Transverse colon (tissue), 4 donors: ENCODE measurements around the gene NRCAM. TPM values are rescaled to one million over a fixed set of nuclear protein-coding genes. Genes with fewer than 3 reads are reported as not detected.

Source experiments
- DNase-seq: peaks from one replicate; pipeline ENCODE4 v3.0.0-alpha.2; 2019
- H3K27ac ChIP-seq, 4 donors: fragments of 200-600 bp; sonication (generic); 2 replicates each; pipeline ENCODE4 v1.5.1; 2016 to 2018; ENCODE audit warnings: inconsistent platforms in 4 of 4
- H3K27me3 ChIP-seq: fragments of 200-600 bp; sonication (generic); 2 replicates; pipeline ENCODE4 v1.5.1; 2017; ENCODE audit warnings: inconsistent platforms
- H3K36me3 ChIP-seq, 4 donors: fragments of 200-600 bp; sonication (generic); 2 replicates each; pipeline ENCODE4 v1.5.1; 2017 to 2019; ENCODE audit warnings: inconsistent platforms in 4 of 4
- H3K4me1 ChIP-seq, 4 donors: fragments of 200-600 bp; sonication (generic); 2 replicates each; pipeline ENCODE4 v1.5.1; 2017 to 2020; ENCODE audit warnings: inconsistent platforms in 4 of 4
- H3K4me3 ChIP-seq, 4 donors: fragments of 200-600 bp; sonication (generic); 1 replicate in 1 of 4; 2 replicates in 3 of 4; pipeline versions ENCODE4 v1.5.1 to v1.6.1; 2017 to 2019; ENCODE audit warnings: inconsistent platforms in 4 of 4
- H3K9me3 ChIP-seq, 2 donors: fragments of 200-600 bp; sonication (generic); 2 replicates each; pipeline ENCODE4 v1.5.1; 2017 to 2019; ENCODE audit warnings: inconsistent platforms in 2 of 2
- EP300 ChIP-seq: sonication (generic); formaldehyde crosslinking; IDR thresholded peaks from one replicate; pipeline ENCODE4 v1.6.1; 2017; ENCODE audit warnings: antibody characterized with exemption, low read depth
- POLR2A ChIP-seq: fragments of 450-650 bp; IDR thresholded peaks from one replicate; pipeline ENCODE4 v1.6.1; 2016; ENCODE audit warnings: antibody characterized with exemption, mild to moderate bottlenecking, moderate library complexity
- POLR2AphosphoS5 ChIP-seq, 3 donors: sonication (generic); formaldehyde crosslinking; IDR thresholded peaks; one replicate each; pipeline ENCODE4 v1.6.1; 2016; ENCODE audit warnings: antibody characterized with exemption in 3 of 3
- WGBS, 2 donors: methylation state at CpG; one replicate each; pipeline ENCODE4 v1.1.5; 2018; ENCODE audit warnings: low coverage in 1 of 2; 5-methylcytosine and 5-hydroxymethylcytosine counted together
- in situ Hi-C, 4 donors: fragments of 200-750 bp; cut with MboI; loops; one replicate each; pipeline versions ENCODE4 v1.15.0 to v1.15.1; 2017; ENCODE audit warnings: low sequenced_read_pairs in 3 of 4, low pct_ligation_motif_present in 1 of 4, low pct_unique_long_range_greater_than_20kb in 1 of 4
- intact Hi-C: fragments of 100-400 bp; cut with DNase I; formaldehyde crosslinking; loops from one replicate; pipeline ENCODE4 v1.15.1; 2023; ENCODE audit warnings: low total_unique reads
- total RNA-seq, 4 donors: library from RNA; depleted of rRNA; stranded (reverse); fragments of >200 nt; gene quantifications; one replicate each; pipeline ENCODE4 v1.1.0, GENCODE V29; 2016
- TF ChIP-seq, protein P1 (sequence below), 5 experiments: fragments of 200-600 bp in 3 of 5; fragments of 450-650 bp in 2 of 5; sonication (generic) in 3 of 5; IDR thresholded peaks; 1 replicate in 2 of 5; 2 replicates in 3 of 5; pipeline ENCODE4 v1.5.1; 2016 to 2017; ENCODE audit warnings: antibody characterized with exemption in 5 of 5, inconsistent platforms in 3 of 5, mild to moderate bottlenecking in 2 of 5, moderate library complexity in 1 of 5

NRCAM gene
- total RNA-seq, 4 donors from 2014 or later, result 0.60 to 2.5 (median 1.8) TPM

GRCh38 chr7:108224387-108224786, 231.8 kb downstream of the NRCAM start:
- H3K36me3 ChIP-seq, result no peaks in the 10 kb centered on the region
- in situ Hi-C loops, result no loop called here
- H3K27ac ChIP-seq, result no peak overlapping the region
- WGBS, 2 donors, result 86 to 91% methylated on average over 1 of the region's 1 CpG
- intact Hi-C loops, result no loop called here
- H3K27me3 ChIP-seq, result no peaks in the 10 kb centered on the region
- no peaks in the 10 kb centered on the region for H3K9me3 ChIP-seq
- H3K4me3 ChIP-seq, result no peak overlapping the region
- no peak for TF ChIP-seq POLR2A
- TF ChIP-seq EP300, result no peak
- TF ChIP-seq, protein P1, sequence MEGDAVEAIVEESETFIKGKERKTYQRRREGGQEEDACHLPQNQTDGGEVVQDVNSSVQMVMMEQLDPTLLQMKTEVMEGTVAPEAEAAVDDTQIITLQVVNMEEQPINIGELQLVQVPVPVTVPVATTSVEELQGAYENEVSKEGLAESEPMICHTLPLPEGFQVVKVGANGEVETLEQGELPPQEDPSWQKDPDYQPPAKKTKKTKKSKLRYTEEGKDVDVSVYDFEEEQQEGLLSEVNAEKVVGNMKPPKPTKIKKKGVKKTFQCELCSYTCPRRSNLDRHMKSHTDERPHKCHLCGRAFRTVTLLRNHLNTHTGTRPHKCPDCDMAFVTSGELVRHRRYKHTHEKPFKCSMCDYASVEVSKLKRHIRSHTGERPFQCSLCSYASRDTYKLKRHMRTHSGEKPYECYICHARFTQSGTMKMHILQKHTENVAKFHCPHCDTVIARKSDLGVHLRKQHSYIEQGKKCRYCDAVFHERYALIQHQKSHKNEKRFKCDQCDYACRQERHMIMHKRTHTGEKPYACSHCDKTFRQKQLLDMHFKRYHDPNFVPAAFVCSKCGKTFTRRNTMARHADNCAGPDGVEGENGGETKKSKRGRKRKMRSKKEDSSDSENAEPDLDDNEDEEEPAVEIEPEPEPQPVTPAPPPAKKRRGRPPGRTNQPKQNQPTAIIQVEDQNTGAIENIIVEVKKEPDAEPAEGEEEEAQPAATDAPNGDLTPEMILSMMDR (IDR thresholded peaks at IDR 0.05), result no peak
- no peak for TF ChIP-seq POLR2AphosphoS5 (IDR thresholded peaks at IDR 0.05)
- no peak for DNase-seq
- no peaks in the 10 kb centered on the region for H3K4me1 ChIP-seq

GRCh38 chr7:108222236-108222892, 233.9 kb downstream of the NRCAM start:
- Histone ChIP-seq H3K9me3 (no peaks in the 10 kb centered on the region), H3K27ac (no peak overlapping the region), H3K36me3 (no peaks in the 10 kb centered on the region), H3K4me1 (no peaks in the 10 kb centered on the region), H3K27me3 (no peaks in the 10 kb centered on the region), H3K4me3 (no peak overlapping the region)
- DNase-seq, result no peak
- no peak for TF ChIP-seq POLR2AphosphoS5 (IDR thresholded peaks at IDR 0.05)
- no peak for TF ChIP-seq POLR2A
- TF ChIP-seq, protein P1 (IDR thresholded peaks at IDR 0.05), result no peak
- no peak for TF ChIP-seq EP300
- in situ Hi-C loops, result no loop called here
- intact Hi-C loops, result no loop called here
- 74% methylated on average over 2 to 7 of the region's 7 CpGs for WGBS, 2 donors

DNA sequence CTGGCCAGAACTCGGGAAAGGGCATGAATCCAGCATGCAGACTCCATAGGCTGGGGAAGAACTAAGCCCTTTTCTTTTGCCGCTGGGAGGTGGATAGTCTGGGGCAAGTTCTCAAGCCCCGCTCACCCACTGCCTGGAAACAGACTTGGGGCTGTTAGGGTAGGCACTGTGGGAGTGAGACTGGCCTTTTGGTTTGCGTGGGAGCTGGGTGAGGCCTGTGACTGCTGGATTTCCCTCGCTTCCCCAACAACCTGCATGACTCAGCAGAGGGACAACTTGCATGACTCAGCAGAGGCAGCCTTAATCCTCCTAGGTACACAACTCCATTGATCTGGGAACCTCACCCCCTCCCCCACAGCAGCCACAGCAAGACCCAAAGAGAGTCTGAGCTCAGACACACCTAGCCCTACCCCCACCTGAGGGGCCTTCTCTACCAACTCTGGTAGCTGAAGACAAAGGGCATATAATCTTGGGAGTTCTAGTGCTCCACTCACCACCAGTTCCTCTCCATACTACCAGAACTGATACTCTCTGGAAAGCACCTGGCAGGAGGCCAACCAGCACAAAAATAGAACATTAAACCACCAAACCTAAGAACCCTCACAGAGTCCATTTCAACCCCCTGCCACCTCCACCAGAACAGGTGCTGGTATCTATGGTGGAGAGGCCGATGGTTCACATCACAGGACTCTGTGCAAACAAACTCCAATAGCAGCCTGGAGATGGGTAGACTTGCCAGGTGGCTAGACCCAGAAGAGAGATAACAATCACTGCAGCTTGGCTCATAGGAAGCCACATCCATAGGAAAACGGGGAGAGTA, 244.6 kb downstream of the NRCAM start:
- intact Hi-C loops (no loop called here), in situ Hi-C loops (no loop called here)
- DNase-seq, result peak; percentile 25
- Histone ChIP-seq H3K27ac (no peak overlapping the region), H3K4me3 (no peak overlapping the region), H3K27me3 (no peaks in the 10 kb centered on the region), H3K9me3 (no peaks in the 10 kb centered on the region), H3K36me3 (no peaks in the 10 kb centered on the region), H3K4me1 (no peaks in the 10 kb centered on the region)
- 75% methylated on average over 7 of the region's 7 CpGs; no CpG with 5 or more reads in 1 of the 2 donors for WGBS, 2 donors
- TF ChIP-seq EP300, result no peak
- TF ChIP-seq POLR2A, result no peak
- TF ChIP-seq POLR2AphosphoS5 (IDR thresholded peaks at IDR 0.05), result no peak
- TF ChIP-seq, protein P1 (IDR thresholded peaks at IDR 0.05), result no peak

GRCh38 chr7:108210796-108211195, 245.4 kb downstream of the NRCAM start:
- TF ChIP-seq, protein P1 (IDR thresholded peaks at IDR 0.05), result no peak
- no peak for TF ChIP-seq POLR2A
- no peak for TF ChIP-seq EP300
- WGBS, 2 donors, result 95 to 100% methylated on average over 1 to 3 of the region's 3 CpGs
- intact Hi-C loops, result no loop called here
- Histone ChIP-seq H3K27ac (no peak overlapping the region), H3K27me3 (no peaks in the 10 kb centered on the region), H3K9me3 (no peaks in the 10 kb centered on the region), H3K4me1 (no peaks in the 10 kb centered on the region), H3K36me3 (no peaks in the 10 kb centered on the region), H3K4me3 (no peak overlapping the region)
- DNase-seq, result no peak
- in situ Hi-C loops, result no loop called here
